ENCODE data around the gene NCKAP5.

The NCKAP5 gene

DNA sequence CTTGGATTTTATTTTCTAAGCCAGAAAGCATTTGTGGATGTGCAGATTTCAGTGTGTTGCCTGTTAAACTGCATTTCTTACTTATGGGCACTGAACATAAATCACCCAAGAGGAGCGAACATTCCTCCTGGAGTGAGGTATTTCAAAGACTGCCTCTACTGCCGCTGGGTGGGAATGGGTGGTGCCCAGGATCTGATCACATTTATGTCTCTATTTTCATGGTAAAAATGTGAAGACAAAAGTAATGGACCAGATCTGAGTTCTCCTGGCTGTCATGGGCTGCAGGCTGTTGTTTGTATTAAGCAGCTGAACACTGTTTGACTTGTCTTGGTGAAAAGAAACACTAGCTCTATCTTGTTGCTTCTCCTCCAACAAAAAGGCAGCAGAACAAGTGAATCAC is 251.7 kb downstream of the NCKAP5 start:
- DNase-seq: no peak

DNA sequence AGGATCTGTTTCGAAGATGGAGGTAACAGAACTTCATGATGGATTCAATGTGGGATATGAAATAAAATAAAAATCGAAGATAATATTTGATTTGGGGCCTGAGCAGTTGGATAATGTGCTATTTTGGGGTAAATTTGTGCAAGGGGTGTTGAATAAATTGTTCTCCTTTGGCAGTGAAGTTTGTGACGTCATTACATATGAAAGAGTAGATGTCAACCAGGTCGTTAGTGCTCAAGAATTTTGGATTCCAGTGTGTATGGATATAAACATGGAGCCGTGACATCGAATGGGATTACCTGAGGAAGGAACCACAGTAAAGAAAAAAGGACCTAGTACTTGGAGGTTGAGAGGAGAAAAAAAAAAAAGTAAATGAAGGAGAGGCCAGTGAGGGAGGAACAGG is 253.0 kb downstream of the NCKAP5 start:
- no peak for DNase-seq

- DNase-seq: no peak
These were observed 253.5 kb downstream of the NCKAP5 start for GRCh38 chr2:133314795-133315194.

GRCh38 chr2:133312038-133312729 is 256.1 kb downstream of the NCKAP5 start:
- DNase-seq: no peak

- DNase-seq: no peak
These were observed 262.0 kb downstream of the NCKAP5 start for GRCh38 chr2:133306236-133306635.

GRCh38 chr2:133304344-133304743 is 263.9 kb downstream of the NCKAP5 start:
- DNase-seq: no peak

- no peak for DNase-seq
These were observed 265.1 kb downstream of the NCKAP5 start for GRCh38 chr2:133303150-133303549.

DNA sequence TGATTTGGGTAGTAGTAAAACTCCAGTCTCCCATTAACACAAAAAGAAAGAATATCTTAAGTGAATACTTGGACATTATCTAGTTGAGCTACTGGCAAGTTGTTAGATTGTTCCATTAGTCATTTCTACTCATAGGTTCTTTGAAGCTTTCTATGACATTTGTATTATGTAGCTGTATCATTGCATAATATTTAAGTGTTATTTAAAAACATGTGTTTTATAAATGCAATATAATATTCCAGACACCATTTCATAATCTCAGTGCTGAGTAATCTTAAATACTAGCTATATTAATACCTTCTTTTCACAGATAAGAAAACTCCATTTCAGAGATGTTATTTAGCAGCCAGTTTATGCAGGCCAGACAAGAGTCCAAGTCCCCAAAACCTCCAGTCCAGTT is 271.9 kb downstream of the NCKAP5 start:
- no peak for DNase-seq

DNA sequence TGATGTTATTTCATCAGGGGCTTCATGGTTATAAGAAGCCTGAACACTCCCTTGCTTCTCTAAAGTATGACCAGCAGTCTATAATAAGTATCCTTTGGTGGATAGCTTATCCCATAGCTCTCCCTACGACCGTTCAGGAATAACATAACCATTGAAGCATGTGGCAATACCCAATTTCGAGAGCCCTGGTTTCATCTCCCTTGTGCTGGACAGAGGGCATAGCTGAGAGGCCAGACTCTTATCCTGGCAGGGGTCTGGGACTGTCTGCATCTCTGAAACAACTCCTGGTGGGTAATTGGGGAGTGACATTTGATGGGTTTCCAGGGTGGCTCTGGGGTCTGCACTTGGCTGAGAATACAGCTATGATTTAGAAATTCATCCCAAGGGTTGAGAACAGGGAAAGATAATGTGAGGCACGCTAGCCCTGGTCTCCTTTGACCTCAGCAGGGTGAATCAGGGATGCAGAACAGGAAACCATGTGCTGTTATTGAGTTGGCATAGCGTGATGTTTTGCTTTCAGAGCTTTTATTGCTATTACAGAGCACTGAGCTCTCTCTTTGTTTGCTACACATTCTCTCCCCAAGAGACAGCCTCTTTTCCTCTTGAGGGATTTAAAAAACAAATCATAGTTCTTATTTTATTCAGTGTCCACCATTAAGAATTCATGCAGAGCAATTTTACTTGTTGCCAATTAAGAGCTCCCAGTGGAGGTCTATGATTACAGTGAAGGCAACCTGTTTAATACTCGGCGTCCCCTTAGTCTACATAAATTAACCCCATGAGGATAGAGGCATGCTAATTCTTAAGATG is 274.5 kb downstream of the NCKAP5 start:
- DNase-seq: no peak

DNA sequence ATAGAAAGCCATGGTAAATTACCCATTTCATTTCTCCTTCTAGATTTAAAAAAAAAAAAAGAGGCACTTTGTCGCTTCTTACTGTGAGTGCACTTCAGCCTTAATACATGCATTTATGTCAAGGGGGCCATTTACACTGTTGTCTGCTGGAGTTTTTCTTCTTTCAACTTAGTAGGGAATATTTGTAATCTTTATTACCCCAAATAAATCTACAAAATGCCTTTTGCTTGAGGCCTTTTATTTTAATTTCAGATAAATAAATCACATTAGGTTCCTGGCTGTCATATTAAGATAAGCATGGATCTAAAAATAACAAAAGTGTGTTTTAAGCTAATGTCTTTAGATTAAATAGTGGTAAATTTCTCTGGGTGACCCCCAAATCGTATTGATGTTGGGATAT is 276.0 kb downstream of the NCKAP5 start:
- DNase-seq: no peak

DNA sequence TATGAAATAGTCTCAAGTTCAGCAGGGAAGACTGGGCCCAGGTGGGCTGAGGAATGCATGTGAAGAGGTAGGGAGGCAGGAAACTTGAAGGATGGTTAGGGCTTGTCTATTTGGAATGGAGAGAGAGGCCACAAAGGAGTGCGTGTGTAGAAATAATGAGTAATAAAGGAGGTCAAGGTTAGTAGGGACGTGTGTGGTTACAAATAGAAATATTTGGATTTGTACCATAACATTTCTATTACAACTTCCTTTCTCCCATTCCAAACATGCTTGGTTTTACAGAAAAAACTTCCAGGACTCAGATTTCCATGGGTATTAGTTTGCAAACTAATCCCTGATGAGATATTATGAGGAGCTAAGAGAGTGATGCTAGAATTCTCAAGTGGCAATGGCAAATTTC is 280.6 kb downstream of the NCKAP5 start:
- no peak for DNase-seq

DNA sequence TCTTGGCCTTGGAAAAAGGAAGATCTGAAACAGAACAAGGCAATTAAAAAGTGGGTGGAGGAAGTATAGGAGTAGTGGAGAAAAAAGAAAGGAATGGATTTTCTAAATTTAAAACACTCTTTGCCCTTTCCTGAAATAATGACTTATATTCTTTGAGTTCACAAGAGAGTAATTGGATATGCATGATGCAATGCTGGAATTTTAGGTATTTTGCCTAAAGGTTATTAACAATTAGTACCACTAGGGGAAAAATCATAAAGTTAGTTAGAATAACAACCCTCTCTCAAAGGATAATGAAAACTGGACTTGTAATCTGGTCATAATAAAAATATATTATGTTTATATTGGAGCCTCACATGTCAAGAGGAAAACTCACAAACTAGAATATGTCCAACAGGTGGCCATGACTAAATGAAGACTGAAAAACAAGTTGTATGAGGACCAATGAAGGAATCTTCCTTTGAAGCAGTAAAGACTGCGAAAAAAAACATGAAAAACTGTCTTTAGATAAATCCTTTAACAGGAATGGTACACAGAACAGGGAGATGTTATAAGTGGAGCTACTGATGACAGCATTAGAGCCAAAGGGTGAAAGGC is 281.8 kb downstream of the NCKAP5 start:
- DNase-seq: no peak

DNA sequence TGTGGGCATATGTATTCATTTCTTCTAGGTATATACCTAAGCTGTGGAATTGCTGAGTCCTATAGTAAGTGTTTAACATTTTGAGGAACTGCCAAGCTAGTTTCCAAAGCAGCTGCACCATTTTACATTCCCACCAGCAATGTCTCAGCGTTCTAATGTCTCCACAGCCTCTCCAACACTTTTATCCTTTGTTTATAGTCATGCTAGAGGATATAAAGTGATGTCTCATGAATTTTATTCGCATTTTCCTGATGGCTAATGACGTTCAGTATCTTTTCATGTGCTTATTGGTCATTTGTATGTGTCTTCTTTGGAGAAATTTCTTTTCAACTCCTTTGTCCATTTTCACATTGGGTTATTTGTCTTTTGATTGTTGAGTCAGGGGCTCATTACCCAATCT is 295.2 kb downstream of the NCKAP5 start:
- no peak for DNase-seq

DNA sequence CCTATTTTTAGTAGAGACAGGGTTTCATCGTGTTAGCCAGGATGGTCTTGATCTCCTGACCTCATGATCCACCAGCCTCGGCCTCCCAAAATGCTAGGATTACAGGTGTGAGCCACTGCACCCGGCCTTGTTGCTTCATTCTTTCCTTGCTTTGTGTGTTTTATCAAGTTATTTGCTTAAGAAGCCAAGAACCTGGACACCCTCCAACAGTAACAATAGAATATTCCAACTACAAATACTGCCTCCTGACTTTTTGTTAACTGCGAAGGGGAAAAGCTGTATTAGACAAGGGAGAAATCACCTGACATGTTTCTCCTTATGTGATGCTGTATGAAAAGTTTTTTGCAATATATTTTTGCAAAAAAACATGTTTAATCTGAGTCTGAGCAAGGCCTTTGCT is 297.2 kb downstream of the NCKAP5 start:
- DNase-seq: no peak

DNA sequence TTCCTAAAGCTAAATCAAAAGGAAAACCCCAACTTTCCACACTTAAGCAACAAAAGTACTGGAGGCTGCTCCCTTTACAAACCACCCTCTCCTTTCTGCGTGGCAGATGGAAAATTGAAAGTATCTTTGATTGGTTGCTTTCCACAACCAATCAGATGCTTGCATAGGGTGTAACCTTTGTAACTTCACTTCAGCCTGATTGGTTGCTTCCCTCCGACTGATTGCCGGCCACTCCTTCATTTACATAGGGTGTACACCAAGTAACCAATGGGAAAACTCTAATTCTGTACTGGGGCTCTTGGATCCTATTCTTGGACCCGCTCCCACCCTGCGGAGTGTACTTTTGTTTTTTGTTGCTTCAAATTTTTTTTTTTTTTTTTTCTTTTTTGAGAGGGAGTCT is 297.7 kb downstream of the NCKAP5 start:
- DNase-seq: no peak

- no peak for DNase-seq
These were observed 301.2 kb downstream of the NCKAP5 start for GRCh38 chr2:133266926-133267590.

DNA sequence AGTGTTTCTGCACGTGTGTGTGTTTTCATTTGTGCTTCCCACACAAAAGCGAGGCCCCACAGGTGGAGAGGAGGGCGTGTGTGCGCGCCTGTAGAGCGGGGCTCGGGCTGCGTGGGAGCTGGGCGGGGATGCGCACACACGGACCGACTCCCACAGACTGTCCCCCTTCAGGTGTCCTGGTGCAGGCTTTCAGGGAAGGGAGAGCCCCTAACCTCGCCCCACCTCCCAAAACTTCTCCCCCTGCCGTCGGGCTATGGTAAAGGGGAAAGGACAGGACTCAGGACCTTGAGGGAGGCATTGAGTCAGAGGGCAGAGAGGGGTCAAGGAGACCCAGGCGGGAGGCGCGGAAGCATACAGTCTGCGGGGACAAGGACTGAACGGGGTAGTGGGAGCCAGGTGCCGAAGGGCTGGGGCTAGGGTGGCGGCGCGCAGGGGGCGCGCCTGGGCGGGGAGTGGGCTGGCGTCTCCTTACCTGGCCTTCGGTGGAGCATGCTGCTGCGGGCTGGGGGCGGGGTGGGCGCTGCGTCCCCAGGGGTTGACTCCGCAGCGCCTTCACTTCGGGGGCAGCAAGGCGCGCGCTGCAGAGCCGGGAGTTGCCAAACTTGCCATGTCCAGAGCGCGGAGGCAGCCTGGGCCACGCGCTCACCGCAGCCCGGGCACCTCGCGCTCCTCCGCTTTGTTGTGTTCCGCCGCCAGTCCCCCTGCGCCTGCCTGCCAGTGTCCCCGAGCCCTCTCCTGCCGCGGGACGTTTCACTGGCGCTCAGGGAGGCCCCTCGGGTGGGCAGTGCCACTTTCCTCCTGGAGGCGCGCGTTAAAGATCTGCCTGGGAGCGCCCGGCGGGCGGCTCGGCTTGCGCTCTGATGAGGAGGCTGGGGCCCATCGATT is 302.0 kb downstream of the NCKAP5 start:
- no peak for DNase-seq

- no peak for DNase-seq
These were observed 302.8 kb downstream of the NCKAP5 start for GRCh38 chr2:133265432-133265949.

DNA sequence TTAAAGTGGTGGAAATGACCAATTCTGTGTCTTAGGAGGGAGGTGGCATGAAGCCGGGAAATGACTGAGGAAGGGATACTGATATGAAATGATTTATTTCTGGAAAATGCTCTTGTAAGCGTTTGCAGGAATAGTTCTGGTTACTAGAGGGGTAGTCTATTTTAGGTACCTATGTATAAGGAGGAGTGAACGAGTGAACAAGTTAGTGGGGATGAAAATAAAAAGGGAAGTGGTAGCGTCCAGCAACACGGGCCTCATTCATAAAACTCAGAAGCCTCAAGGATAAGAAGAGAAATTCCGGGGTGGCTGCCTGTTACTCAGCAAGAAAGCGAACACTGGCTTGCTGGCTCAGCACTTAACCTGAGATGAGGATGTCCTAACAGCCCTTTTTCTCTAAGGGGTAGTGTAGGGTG is 303.3 kb downstream of the NCKAP5 start:
- DNase-seq: no peak

DNA sequence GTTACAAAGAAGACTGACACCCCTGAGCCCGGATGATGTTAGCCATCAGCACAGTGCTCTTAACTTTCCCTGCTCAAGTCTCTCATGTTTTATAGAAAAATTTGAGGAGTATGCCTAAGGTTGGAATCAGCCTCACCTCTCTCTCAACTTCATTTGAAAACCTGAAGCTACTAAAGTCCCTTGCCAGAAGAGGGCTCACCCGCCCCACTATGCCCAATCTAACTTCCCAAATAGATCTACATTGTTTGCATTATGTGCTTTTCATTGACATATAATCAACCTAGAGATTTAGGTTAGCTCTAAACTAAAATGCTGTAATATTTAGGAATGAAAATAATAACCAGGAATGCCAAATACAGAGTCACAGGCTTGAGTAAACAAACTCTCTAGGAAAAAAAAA is 305.4 kb downstream of the NCKAP5 start:
- no peak for DNase-seq

DNA sequence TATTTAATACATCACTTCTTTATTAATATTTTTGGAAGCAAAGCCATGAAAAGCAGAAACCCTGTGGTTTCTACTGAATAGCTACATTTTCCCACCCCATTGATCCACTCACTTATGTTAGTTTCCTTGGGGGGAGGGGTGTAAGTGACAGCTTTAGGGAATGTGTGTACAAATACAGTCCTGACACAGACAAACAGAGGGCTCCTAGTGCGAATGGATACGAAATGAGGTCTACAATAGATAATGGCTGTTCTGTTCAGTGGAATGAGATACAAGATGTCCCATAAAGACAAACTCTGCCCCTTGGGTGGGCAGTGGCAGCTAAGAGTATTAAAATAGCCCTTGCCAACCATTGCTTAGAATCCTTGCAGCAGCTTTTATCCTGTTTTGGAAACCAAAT is 312.9 kb downstream of the NCKAP5 start:
- DNase-seq: no peak

GRCh38 chr2:133253793-133254192 is 314.5 kb downstream of the NCKAP5 start:
- DNase-seq: no peak

Measured in activated naive CD4-positive, alpha-beta T cell treated with Interleukin-2 at 50 U/mL for 16 hours (primary cell).